22Rv1 (cell line): ENCODE data around the gene ITPR1.

Experiments used
- ZFX ChIP-seq: fragments of 450-650 bp; IDR thresholded peaks from 2 replicates; pipeline ENCODE4 v1.6.1; 2017; ENCODE audit warnings: antibody characterized with exemption, borderline replicate concordance
- TF ChIP-seq, protein P1 (sequence below): fragments of 450-650 bp; IDR thresholded peaks from 2 replicates; pipeline ENCODE4 v1.5.1; 2017; ENCODE audit warnings: mild to moderate bottlenecking

DNA sequence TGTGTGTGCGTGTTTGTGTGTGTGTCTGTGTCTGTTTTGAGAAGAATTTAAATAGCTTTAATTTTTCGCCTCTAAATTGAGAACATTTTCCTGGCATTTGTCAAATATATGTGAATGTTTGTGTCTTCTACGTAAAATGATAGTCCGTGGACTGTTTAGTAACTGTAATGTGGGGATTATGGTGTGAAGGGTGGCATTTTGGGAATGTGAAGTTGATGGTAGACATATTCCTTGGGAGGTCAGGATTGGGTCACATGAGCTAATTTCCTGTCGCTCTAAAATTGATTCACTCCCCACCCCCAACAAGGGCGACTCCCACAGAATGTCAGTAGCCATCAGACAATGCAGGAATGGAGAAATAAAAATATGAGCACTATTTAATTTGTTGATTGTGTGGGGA lies 107.3 kb downstream of the ITPR1 start:
- TF ChIP-seq, protein P1, sequence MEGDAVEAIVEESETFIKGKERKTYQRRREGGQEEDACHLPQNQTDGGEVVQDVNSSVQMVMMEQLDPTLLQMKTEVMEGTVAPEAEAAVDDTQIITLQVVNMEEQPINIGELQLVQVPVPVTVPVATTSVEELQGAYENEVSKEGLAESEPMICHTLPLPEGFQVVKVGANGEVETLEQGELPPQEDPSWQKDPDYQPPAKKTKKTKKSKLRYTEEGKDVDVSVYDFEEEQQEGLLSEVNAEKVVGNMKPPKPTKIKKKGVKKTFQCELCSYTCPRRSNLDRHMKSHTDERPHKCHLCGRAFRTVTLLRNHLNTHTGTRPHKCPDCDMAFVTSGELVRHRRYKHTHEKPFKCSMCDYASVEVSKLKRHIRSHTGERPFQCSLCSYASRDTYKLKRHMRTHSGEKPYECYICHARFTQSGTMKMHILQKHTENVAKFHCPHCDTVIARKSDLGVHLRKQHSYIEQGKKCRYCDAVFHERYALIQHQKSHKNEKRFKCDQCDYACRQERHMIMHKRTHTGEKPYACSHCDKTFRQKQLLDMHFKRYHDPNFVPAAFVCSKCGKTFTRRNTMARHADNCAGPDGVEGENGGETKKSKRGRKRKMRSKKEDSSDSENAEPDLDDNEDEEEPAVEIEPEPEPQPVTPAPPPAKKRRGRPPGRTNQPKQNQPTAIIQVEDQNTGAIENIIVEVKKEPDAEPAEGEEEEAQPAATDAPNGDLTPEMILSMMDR = no peak
- TF ChIP-seq ZFX = no peak
